CD14-positive monocyte (primary cell): ENCODE measurements around the gene FRMPD4. TPM values are rescaled to one million over a fixed set of nuclear protein-coding genes. Genes with fewer than 3 reads are reported as not detected.
"Not testable (repeated sequence)": the region's sequence is repeated elsewhere in the genome, so short reads cannot be mapped to it uniquely, and the experiment has no call there.

ENCODE experiments used
- DNase-seq, 3 donors: peaks; one replicate each; pipeline ENCODE4 v3.0.0-alpha.2; 2011 to 2022
- H2AFZ ChIP-seq: 2 replicates; pipeline ENCODE4 v1.6.0; 2012; ENCODE audit warnings: mild to moderate bottlenecking, low read depth, low read length, inconsistent platforms; ENCODE audit not compliant: insufficient read depth, poor library complexity, severe bottlenecking
- H3K27ac ChIP-seq, 2 donors: 1 replicate in 1 of 2; 2 replicates in 1 of 2; pipeline ENCODE4 v1.5.1; 2012 to 2013; ENCODE audit warnings: low read length in 2 of 2, control low read depth in 1 of 2, inconsistent platforms in 1 of 2, low read depth in 1 of 2, mild to moderate bottlenecking in 1 of 2
- H3K27me3 ChIP-seq, 2 donors: one replicate each; pipeline versions ENCODE4 v1.6.0 to v1.6.1; 2011 to 2013; ENCODE audit warnings: low read length in 2 of 2; ENCODE audit not compliant: control insufficient read depth in 2 of 2, insufficient read depth in 2 of 2
- H3K36me3 ChIP-seq, 2 donors: replicated peaks in 1 of 2; 1 replicate in 1 of 2; 2 replicates in 1 of 2; pipeline versions ENCODE4 v1.5.1 to v1.6.1; 2012 to 2013; ENCODE audit warnings: low read length in 2 of 2, control low read depth in 1 of 2, inconsistent platforms in 1 of 2, mild to moderate bottlenecking in 1 of 2; ENCODE audit not compliant: insufficient read depth in 2 of 2, control insufficient read depth in 1 of 2
- H3K4me1 ChIP-seq, 2 donors: 1 replicate in 1 of 2; 2 replicates in 1 of 2; pipeline versions ENCODE4 v1.5.1 to v1.6.1; 2012 to 2013; ENCODE audit warnings: low read length in 2 of 2, control low read depth in 1 of 2, inconsistent platforms in 1 of 2, mild to moderate bottlenecking in 1 of 2, moderate library complexity in 1 of 2; ENCODE audit not compliant: insufficient read depth in 2 of 2, control insufficient read depth in 1 of 2
- H3K4me2 ChIP-seq: replicated peaks from 2 replicates; pipeline ENCODE3; 2012; ENCODE audit warnings: low read length, moderate library complexity, mild to moderate bottlenecking; ENCODE audit not compliant: poor library complexity, severe bottlenecking; ENCODE audit errors: extremely low read depth
- H3K4me3 ChIP-seq, 3 experiments: fragments of 200-600 bp in 1 of 3; sonication (generic) in 1 of 3; replicated peaks in 1 of 3; 1 replicate in 2 of 3; 2 replicates in 1 of 3; pipeline ENCODE4 v1.5.1; 2011 to 2013; ENCODE audit warnings: low read length in 3 of 3, mild to moderate bottlenecking in 3 of 3, control low read depth in 2 of 3, low read depth in 2 of 3, inconsistent platforms in 1 of 3, moderate library complexity in 1 of 3
- H3K79me2 ChIP-seq: 2 replicates; pipeline ENCODE4 v1.6.0; 2012; ENCODE audit warnings: mild to moderate bottlenecking, control low read depth, inconsistent platforms, low read length, moderate library complexity; ENCODE audit not compliant: insufficient read depth
- H3K9ac ChIP-seq: 2 replicates; pipeline ENCODE4 v1.6.0; 2017; ENCODE audit warnings: low read length, mild to moderate bottlenecking; ENCODE audit not compliant: insufficient read depth, poor library complexity, severe bottlenecking
- H3K9me3 ChIP-seq, 2 donors: replicated peaks in 1 of 2; 1 replicate in 1 of 2; 2 replicates in 1 of 2; pipeline versions ENCODE4 v1.5.1 to v1.6.1; 2012 to 2013; ENCODE audit warnings: low read length in 2 of 2, control low read depth in 1 of 2; ENCODE audit not compliant: control insufficient read depth in 1 of 2, insufficient read depth in 1 of 2
- H4K20me1 ChIP-seq: 2 replicates; pipeline ENCODE4 v1.6.0; 2012; ENCODE audit warnings: mild to moderate bottlenecking, low read length, control low read depth, moderate library complexity; ENCODE audit not compliant: insufficient read depth
- H3K27ac Mint-ChIP-seq, 7 donors: one replicate each; pipeline ENCODE4 v1.8.0; 2020; ENCODE audit warnings: mild to moderate bottlenecking in 7 of 7, mixed read lengths in 7 of 7, moderate library complexity in 6 of 7, inconsistent platforms in 2 of 7
- H3K27me3 Mint-ChIP-seq, 3 donors: one replicate each; pipeline ENCODE4 v1.8.0; 2021 to 2022; ENCODE audit warnings: low read depth in 3 of 3, mild to moderate bottlenecking in 3 of 3, mixed read lengths in 3 of 3, moderate library complexity in 3 of 3, inconsistent platforms in 1 of 3
- H3K36me3 Mint-ChIP-seq, 2 donors: one replicate each; pipeline ENCODE4 v1.8.0; 2020; ENCODE audit warnings: mixed read lengths in 2 of 2, inconsistent platforms in 1 of 2, mild to moderate bottlenecking in 1 of 2
- H3K4me1 Mint-ChIP-seq: one replicate; pipeline ENCODE4 v1.8.0; 2020; ENCODE audit warnings: mild to moderate bottlenecking, mixed read lengths
- H3K4me3 Mint-ChIP-seq, 2 donors: one replicate each; pipeline ENCODE4 v1.8.0; 2020; ENCODE audit warnings: mild to moderate bottlenecking in 2 of 2, mixed read lengths in 2 of 2, moderate library complexity in 1 of 2
- H3K9me3 Mint-ChIP-seq, 7 donors: one replicate each; pipeline ENCODE4 v1.8.0; 2020 to 2022; ENCODE audit warnings: mixed read lengths in 7 of 7, mild to moderate bottlenecking in 6 of 7, moderate library complexity in 6 of 7, inconsistent platforms in 2 of 7
- CTCF ChIP-seq: fragments of 200-600 bp; IDR thresholded peaks from one replicate; pipeline ENCODE4 v1.8.0; 2022; ENCODE audit warnings: antibody characterized with exemption, mild to moderate bottlenecking
- WGBS: methylation state at CpG from one replicate; pipeline ENCODE4 v1.1.5; 2013; ENCODE audit warnings: missing lambda C conversion rate; ENCODE audit not compliant: insufficient coverage; 5-methylcytosine and 5-hydroxymethylcytosine counted together
- intact Hi-C, 2 donors: fragments of 100-400 bp; cut with micrococcal nuclease; formaldehyde crosslinking; loops; one replicate each; pipeline versions ENCODE4 v1.15.0 to v1.15.1; 2023
- polyA plus RNA-seq, 3 donors: library from polyadenylated mRNA; depleted of rRNA in 1 of 3; unstranded in 2 of 3; stranded (reverse) in 1 of 3; fragments of 300-500 nt in 2 of 3; fragments of >200 nt in 1 of 3; fragmentation: Illumina TruSeq in 2 of 3; gene quantifications; 1 replicate in 2 of 3; 2 replicates in 1 of 3; pipeline ENCODE4 v1.2.3, GENCODE V29; 2012 to 2021

FRMPD4 gene
- polyA plus RNA-seq, 3 donors = not detected

GRCh38 chrX:12159799-12160198 lies 21.5 kb downstream of the FRMPD4 start:
- no peak for TF ChIP-seq CTCF
- intact Hi-C loops = no loop called here
- DNase-seq = no peak
- no CpG with 5 or more reads among the region's 4 CpGs for WGBS
- Histone ChIP-seq H3K4me1 (no peaks in the 10 kb centered on the region), H3K27me3 (no peaks in the 10 kb centered on the region), H3K27ac (no peak overlapping the region), H3K36me3 (no peaks in the 10 kb centered on the region), H3K4me3 (no peak overlapping the region), H3K9ac (no peak overlapping the region), H4K20me1 (no peaks in the 10 kb centered on the region), H3K79me2 (no peaks in the 10 kb centered on the region), H3K9me3 (no peaks in the 10 kb centered on the region), H3K4me2 (no peak overlapping the region), H2AFZ (no peak overlapping the region)
- Mint-ChIP-seq H3K4me1 (no peaks in the 10 kb centered on the region), H3K9me3 (peaks cover 0 to 4% (median 0%) of the 10 kb centered on the region in 7 donors), H3K27ac (no peak overlapping the region), H3K4me3 (no peak overlapping the region), H3K36me3 (no peaks in the 10 kb centered on the region), H3K27me3 (peaks cover 0 to 2% (median 2%) of the 10 kb centered on the region in 3 donors)

- DNase-seq = no peak
- H3K79me2 ChIP-seq = no peaks in the 10 kb centered on the region
- H3K27ac Mint-ChIP-seq = no peak overlapping the region
- intact Hi-C loops = no loop called here
- no peaks in the 10 kb centered on the region for H3K36me3 Mint-ChIP-seq
- peaks cover 0 to 9% (median 0%) of the 10 kb centered on the region in 7 donors for H3K9me3 Mint-ChIP-seq
- no peak overlapping the region for H3K4me3 ChIP-seq
- H3K4me1 Mint-ChIP-seq = no peaks in the 10 kb centered on the region
- H3K4me3 Mint-ChIP-seq = no peak overlapping the region
- no CpG with 5 or more reads among the region's 2 CpGs for WGBS
- H3K36me3 ChIP-seq = no peaks in the 10 kb centered on the region
- H3K4me2 ChIP-seq = no peak overlapping the region
- no peak overlapping the region for H2AFZ ChIP-seq
- no peaks in the 10 kb centered on the region for H3K9me3 ChIP-seq
- no peaks in the 10 kb centered on the region for H4K20me1 ChIP-seq
- H3K27me3 Mint-ChIP-seq = peaks cover 0 to 2% (median 2%) of the 10 kb centered on the region in 3 donors
- H3K27ac ChIP-seq = no peak overlapping the region
- no peak overlapping the region for H3K9ac ChIP-seq
- H3K4me1 ChIP-seq = no peaks in the 10 kb centered on the region
- no peaks in the 10 kb centered on the region for H3K27me3 ChIP-seq
- no peak for TF ChIP-seq CTCF
Observed at GRCh38 chrX:12162420-12162819, 24.1 kb downstream of the FRMPD4 start.

- H3K27ac Mint-ChIP-seq, H3K9ac ChIP-seq, H3K27me3 ChIP-seq, H3K4me1 Mint-ChIP-seq, H3K4me2 ChIP-seq, H3K4me1 ChIP-seq, DNase-seq, H2AFZ ChIP-seq, H3K9me3 ChIP-seq, H4K20me1 ChIP-seq, H3K27ac ChIP-seq, intact Hi-C loops, H3K4me3 ChIP-seq, H3K36me3 ChIP-seq, H3K4me3 Mint-ChIP-seq, H3K27me3 Mint-ChIP-seq, H3K36me3 Mint-ChIP-seq, H3K79me2 ChIP-seq: not testable (repeated sequence)
- H3K9me3 Mint-ChIP-seq = peaks cover 0 to 14% (median 2%) of the 10 kb centered on the region in 7 donors
- WGBS = no CpG with 5 or more reads among the region's 3 CpGs
Observed at GRCh38 chrX:12164180-12164579, 25.9 kb downstream of the FRMPD4 start.
